ENCODE data around the gene CIROP. TPM values are rescaled to one million over a fixed set of nuclear protein-coding genes. Genes with fewer than 3 reads are reported as not detected.

The CIROP gene
- total RNA-seq (2014; rRNA removed; shearing (Covaris generic)), result not detected in 2 replicates

GRCh38 chr14:23104591-23105347 is at the start of gene CIROP:
Gene CIROP, minus strand, starts transcription at chr14:23104989. Its CDS starts 69 bp downstream, at chr14:23104920.
- no peak for DNase-seq (ENCODE audit: low read depth)

- DNase-seq (ENCODE audit: low read depth), result peak; percentile 83
Observed at GRCh38 chr14:23153851-23154796, 49.3 kb upstream of the CIROP start.

- no peak for DNase-seq (ENCODE audit: low read depth)
Observed at GRCh38 chr14:23151342-23151741, 46.6 kb upstream of the CIROP start.

- DNase-seq (ENCODE audit: low read depth), result no peak
Observed at GRCh38 chr14:23149745-23150144, 45.0 kb upstream of the CIROP start.

- no peak for DNase-seq (ENCODE audit: low read depth)
Observed at GRCh38 chr14:23148591-23149249, 43.9 kb upstream of the CIROP start.

GRCh38 chr14:23147676-23148075 is 42.9 kb upstream of the CIROP start:
- peak; percentile 81 for DNase-seq (ENCODE audit: low read depth)

GRCh38 chr14:23146980-23147379 is 42.2 kb upstream of the CIROP start:
- no peak for DNase-seq (ENCODE audit: low read depth)

- DNase-seq (ENCODE audit: low read depth), result no peak
Observed at GRCh38 chr14:23146351-23146910, 41.6 kb upstream of the CIROP start.

GRCh38 chr14:23145794-23146350 is 41.1 kb upstream of the CIROP start:
- no peak for DNase-seq (ENCODE audit: low read depth)

- DNase-seq (ENCODE audit: low read depth), result no peak
Observed at GRCh38 chr14:23143911-23144310, 39.1 kb upstream of the CIROP start.

GRCh38 chr14:23142826-23143225 is 38.0 kb upstream of the CIROP start:
- no peak for DNase-seq (ENCODE audit: low read depth)

GRCh38 chr14:23141706-23142444 is 37.1 kb upstream of the CIROP start:
- peak; percentile 97 for DNase-seq (ENCODE audit: low read depth)

GRCh38 chr14:23140371-23140770 is 35.6 kb upstream of the CIROP start:
- no peak for DNase-seq (ENCODE audit: low read depth)

GRCh38 chr14:23139874-23140273 is 35.1 kb upstream of the CIROP start:
- DNase-seq (ENCODE audit: low read depth), result no peak

- DNase-seq (ENCODE audit: low read depth), result no peak
Observed at GRCh38 chr14:23137813-23138535, 33.2 kb upstream of the CIROP start.

GRCh38 chr14:23137192-23137812 is 32.5 kb upstream of the CIROP start:
- DNase-seq (ENCODE audit: low read depth), result peak; percentile 69

GRCh38 chr14:23136566-23137133 is 31.9 kb upstream of the CIROP start:
- DNase-seq (ENCODE audit: low read depth), result no peak

GRCh38 chr14:23132970-23133369 is 28.2 kb upstream of the CIROP start:
- no peak for DNase-seq (ENCODE audit: low read depth)

GRCh38 chr14:23131482-23131881 is 26.7 kb upstream of the CIROP start:
- DNase-seq (ENCODE audit: low read depth), result no peak

Measured in M059J (cell line).